Measurements from ENCODE around the gene LCLAT1. TPM values are rescaled to one million over a fixed set of nuclear protein-coding genes. Genes with fewer than 3 reads are reported as not detected.
A peak's percentile ranks its signal among the peaks of the same experiment; 100 is the strongest.
"Not testable (repeated sequence)": the region's sequence is repeated elsewhere in the genome, so short reads cannot be mapped to it uniquely, and the experiment has no call there.

Gene LCLAT1
- total RNA-seq, 2 donors from 2014 or later = 14.8 to 43.9 TPM

DNA sequence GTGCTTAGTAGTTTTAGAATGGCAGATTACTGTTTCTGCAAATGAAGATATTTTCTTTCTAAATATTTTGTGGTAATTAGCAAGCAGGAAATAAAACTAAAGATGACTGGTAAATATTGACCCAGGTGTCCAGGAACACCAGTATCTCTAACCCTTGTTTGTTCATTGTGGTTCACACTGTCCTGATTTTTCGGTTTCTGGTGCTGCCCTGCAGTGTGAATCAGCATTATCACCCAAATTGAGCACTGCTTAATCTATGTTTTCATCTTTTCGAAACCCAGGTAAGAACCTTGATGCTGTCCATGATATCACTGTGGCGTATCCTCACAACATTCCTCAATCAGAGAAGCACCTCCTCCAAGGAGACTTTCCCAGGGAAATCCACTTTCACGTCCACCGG, 192.8 kb downstream of the LCLAT1 start:
- no peak overlapping the region for H3K27ac ChIP-seq
- peaks cover 4 to 23% of the 10 kb centered on the region in 2 donors for H3K4me1 ChIP-seq (ENCODE audit: control insufficient read depth in 1 of 2, low read depth in 2 of 2)
- ATAC-seq (ENCODE audit: insufficient number of reproducible peaks, low FRiP score, low read depth) = no peak
- no peaks in the 10 kb centered on the region for H3K9me3 ChIP-seq
- H3K4me3 ChIP-seq = no peak overlapping the region
- no peak for TF ChIP-seq CTCF (IDR thresholded peaks at IDR 0.05)
- DNase-seq (ENCODE audit: low spot score) = no peak
- no peaks in the 10 kb centered on the region for H3K27me3 ChIP-seq (replicated peaks; ENCODE audit: insufficient read depth)
- no peaks in the 10 kb centered on the region for H3K36me3 ChIP-seq

DNA sequence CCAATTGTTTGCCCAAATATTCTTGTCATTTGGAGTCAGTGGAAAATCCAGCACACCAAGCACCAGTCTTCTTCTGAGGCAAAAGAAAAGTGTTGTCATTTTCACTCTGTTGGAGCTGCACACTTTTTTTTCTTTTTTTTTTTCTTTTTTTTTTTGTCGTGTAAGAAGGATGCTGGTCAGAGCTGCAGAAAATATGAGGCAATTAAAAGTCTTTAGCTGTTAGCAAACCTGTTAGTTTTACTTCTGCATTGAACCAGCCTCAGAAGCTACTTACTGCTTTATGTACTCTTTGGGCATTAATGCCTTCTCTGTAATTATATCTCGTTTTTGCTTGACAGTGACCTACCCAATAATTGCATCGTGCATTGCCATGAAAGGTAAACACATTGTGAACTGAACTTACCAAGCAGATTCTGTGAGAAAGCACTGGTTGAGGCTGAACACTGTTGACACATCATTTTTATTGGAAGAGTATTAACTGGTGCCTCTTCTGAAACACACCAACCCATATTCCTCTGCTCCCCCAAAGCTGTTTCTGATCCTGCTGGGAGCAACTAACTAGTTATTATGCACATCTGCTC, 194.8 kb downstream of the LCLAT1 start:
- ATAC-seq (ENCODE audit: insufficient number of reproducible peaks, low FRiP score, low read depth) = no peak
- no peak for TF ChIP-seq CTCF (IDR thresholded peaks at IDR 0.05)
- no peak for DNase-seq (ENCODE audit: low spot score)
- Histone ChIP-seq H3K9me3 (no peaks in the 10 kb centered on the region), H3K36me3 (no peaks in the 10 kb centered on the region), H3K27ac (peak overlapping the region; percentile 19 to 43), H3K4me1 (ENCODE audit: control insufficient read depth in 1 of 2, low read depth in 2 of 2) (peaks cover 4 to 23% of the 10 kb centered on the region in 2 donors), H3K4me3 (no peak overlapping the region), H3K27me3 (replicated peaks; ENCODE audit: insufficient read depth) (no peaks in the 10 kb centered on the region)

DNA sequence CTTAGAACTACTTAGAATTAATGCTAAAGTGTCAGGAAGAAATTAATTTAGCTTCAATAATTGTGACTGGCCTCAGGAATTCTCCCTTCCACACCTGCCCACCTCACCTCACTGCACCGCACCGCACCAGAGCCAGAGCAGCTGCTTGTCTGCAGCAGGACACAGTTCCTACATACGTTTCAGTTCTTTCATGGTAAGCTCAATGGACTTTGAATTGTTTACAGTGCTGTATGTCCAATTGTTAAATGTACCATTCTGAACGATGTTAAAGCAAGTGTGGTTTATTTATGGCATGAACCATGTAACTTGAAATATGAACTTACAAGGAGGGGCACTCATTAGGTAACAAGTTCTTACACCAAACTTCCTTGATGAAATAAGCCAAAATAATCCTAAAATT, 196.0 kb downstream of the LCLAT1 start:
- not testable (repeated sequence) for H3K9me3 ChIP-seq; H3K36me3 ChIP-seq; ATAC-seq (ENCODE audit: insufficient number of reproducible peaks, low FRiP score, low read depth); H3K27ac ChIP-seq; H3K27me3 ChIP-seq (replicated peaks; ENCODE audit: insufficient read depth); DNase-seq (ENCODE audit: low spot score); H3K4me3 ChIP-seq
- H3K4me1 ChIP-seq (ENCODE audit: control insufficient read depth in 1 of 2, low read depth in 2 of 2) = peaks cover 4 to 23% of the 10 kb centered on the region in 2 donors

DNA sequence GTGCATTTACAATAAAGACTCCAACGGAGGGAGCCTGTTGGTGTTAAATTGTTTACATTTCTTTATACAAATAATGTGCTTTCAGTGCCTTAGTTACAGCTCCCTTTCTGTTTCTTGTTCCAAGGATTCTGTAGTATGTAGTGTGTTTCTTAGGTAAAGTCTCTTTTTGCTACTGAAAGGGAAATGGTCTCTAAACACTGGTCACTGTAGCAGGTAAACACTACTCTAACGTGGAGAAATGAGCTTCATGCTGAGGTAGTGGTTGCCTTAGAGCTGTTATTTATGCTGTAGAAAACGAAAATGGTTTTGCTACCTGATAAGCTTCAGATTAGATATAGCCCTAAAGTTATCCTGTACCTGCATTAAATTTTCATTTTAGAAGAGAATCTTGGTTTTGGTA, 196.6 kb downstream of the LCLAT1 start:
- no peaks in the 10 kb centered on the region for H3K9me3 ChIP-seq
- ATAC-seq (ENCODE audit: insufficient number of reproducible peaks, low FRiP score, low read depth) (no peak), DNase-seq (ENCODE audit: low spot score) (no peak)
- H3K4me1 ChIP-seq (ENCODE audit: control insufficient read depth in 1 of 2, low read depth in 2 of 2) = peaks cover 4 to 23% of the 10 kb centered on the region in 2 donors
- no peak for TF ChIP-seq CTCF (IDR thresholded peaks at IDR 0.05)
- no peaks in the 10 kb centered on the region for H3K27me3 ChIP-seq (replicated peaks; ENCODE audit: insufficient read depth)
- no peak overlapping the region for H3K4me3 ChIP-seq
- no peak overlapping the region for H3K27ac ChIP-seq
- H3K36me3 ChIP-seq = no peaks in the 10 kb centered on the region

DNA sequence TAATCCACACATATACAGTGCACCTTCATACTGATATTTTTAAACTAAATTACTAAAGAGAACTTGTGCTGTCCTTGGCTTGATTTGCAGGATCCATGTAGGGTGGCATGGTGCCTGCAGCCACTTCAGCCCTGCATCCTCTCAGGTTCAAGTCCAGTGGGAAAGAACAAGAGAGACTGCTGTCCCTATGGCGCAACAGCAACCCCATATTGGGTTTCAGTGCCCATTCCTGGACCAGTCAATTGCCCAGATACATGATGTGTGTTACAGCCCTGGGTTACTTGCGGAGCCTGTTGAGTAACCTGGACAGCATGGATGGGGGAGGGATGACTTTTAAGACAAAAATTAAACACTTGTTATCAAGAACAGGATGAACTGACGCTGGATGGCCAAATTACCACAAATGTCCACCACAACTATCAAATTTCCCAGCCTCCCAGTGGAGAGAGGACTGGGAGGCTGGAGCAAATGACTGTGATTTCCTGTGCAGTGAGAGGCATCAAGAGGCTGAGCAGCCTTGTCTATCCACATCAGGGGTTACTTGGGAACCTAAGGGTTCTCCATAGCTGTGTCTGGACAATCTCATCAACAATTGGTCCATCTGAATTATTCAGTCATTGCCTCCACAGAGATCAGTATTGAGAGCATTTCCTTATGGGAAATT, 198.2 kb downstream of the LCLAT1 start:
- Histone ChIP-seq H3K36me3 (no peaks in the 10 kb centered on the region), H3K4me1 (ENCODE audit: control insufficient read depth in 1 of 2, low read depth in 2 of 2) (peaks cover 4 to 23% of the 10 kb centered on the region in 2 donors), H3K27ac (no peak overlapping the region), H3K4me3 (no peak overlapping the region), H3K27me3 (replicated peaks; ENCODE audit: insufficient read depth) (no peaks in the 10 kb centered on the region), H3K9me3 (no peaks in the 10 kb centered on the region)
- ATAC-seq (ENCODE audit: insufficient number of reproducible peaks, low FRiP score, low read depth) = no peak
- no peak for TF ChIP-seq CTCF (IDR thresholded peaks at IDR 0.05)
- no peak for DNase-seq (ENCODE audit: low spot score)
